ENCODE results near the gene CCNL2.

- TF ChIP-seq POLR2A (IDR thresholded peaks at IDR 0.05) (no peak), CTCF (IDR thresholded peaks at IDR 0.05) (no peak)
These were observed 6.1 kb downstream of the CCNL2 start for GRCh38 chr1:1393014-1393413.

All from lower leg skin (tissue), 3 donors.